WTC11 (cell line): ENCODE data around the gene CHD6.

Experiments
- ARID4B ChIP-seq: sonication (generic); formaldehyde crosslinking; IDR thresholded peaks from 2 replicates; pipeline ENCODE4 v1.8.0; 2023; ENCODE audit warnings: missing genetic modification reagents, mild to moderate bottlenecking, borderline replicate concordance
- ATF2 ChIP-seq: sonication (generic); formaldehyde crosslinking; IDR thresholded peaks from 2 replicates; pipeline ENCODE4 v1.8.1; 2022; ENCODE audit warnings: low read depth, missing genetic modification reagents, borderline replicate concordance
- CTCF ChIP-seq: fragments of 200-600 bp; IDR thresholded peaks from 2 replicates; pipeline ENCODE4 v1.8.0; 2022; ENCODE audit warnings: antibody characterized with exemption
- MAX ChIP-seq: sonication (generic); formaldehyde crosslinking; IDR thresholded peaks from 2 replicates; pipeline ENCODE4 v1.8.0; 2022; ENCODE audit warnings: mild to moderate bottlenecking, missing genetic modification reagents
- NFYB ChIP-seq: sonication (generic); formaldehyde crosslinking; conservative IDR thresholded peaks from 2 replicates; pipeline ENCODE4 v1.8.0; 2022; ENCODE audit warnings: low read depth, missing genetic modification reagents
- PRDM15 ChIP-seq: sonication (generic); formaldehyde crosslinking; IDR thresholded peaks from 2 replicates; pipeline ENCODE4 v1.8.0; 2022; ENCODE audit warnings: missing genetic modification reagents
- USF2 ChIP-seq: sonication (generic); formaldehyde crosslinking; IDR thresholded peaks from 2 replicates; pipeline ENCODE4 v1.8.1; 2023; ENCODE audit warnings: mild to moderate bottlenecking, missing genetic modification reagents, moderate library complexity
- ZNF138 ChIP-seq: sonication (generic); formaldehyde crosslinking; conservative IDR thresholded peaks from 2 replicates; pipeline ENCODE4 v1.8.1; 2022; ENCODE audit warnings: mild to moderate bottlenecking, moderate library complexity, missing genetic modification reagents
- ZNF263 ChIP-seq: sonication (generic); formaldehyde crosslinking; IDR thresholded peaks from 2 replicates; pipeline ENCODE4 v1.8.1; 2022; ENCODE audit warnings: low read depth, mild to moderate bottlenecking, moderate library complexity, missing genetic modification reagents

GRCh38 chr20:41587956-41588355 lies 30.2 kb downstream of the CHD6 start:
- no peak for TF ChIP-seq MAX (CRISPR knock-in tag)
- TF ChIP-seq CTCF = no peak
- TF ChIP-seq ATF2 (CRISPR knock-in tag) = no peak
- TF ChIP-seq USF2 = no peak
- no peak for TF ChIP-seq ZNF138 (CRISPR knock-in tag)
- no peak for TF ChIP-seq ARID4B (CRISPR knock-in tag)
- TF ChIP-seq PRDM15 = no peak
- TF ChIP-seq NFYB (CRISPR knock-in tag) = no peak
- TF ChIP-seq ZNF263 (CRISPR knock-in tag) = no peak
